Measurements from ENCODE around the gene A2M. TPM values are rescaled to one million over a fixed set of nuclear protein-coding genes. Genes with fewer than 3 reads are reported as not detected.

Gene A2M
- total and polyA plus RNA-seq, 9 of the 15 experiments (the other 6 are each of a cell fraction or from before 2014, with no cell fraction given): 0.08 to 2.3 TPM; not detected in 7

- TF ChIP-seq ZBTB8A (IDR thresholded peaks at IDR 0.05; ENCODE audit: partially characterized antibody): no peak
Measured at GRCh38 chr12:9079082-9079481, 36.6 kb downstream of the A2M start (continued).

- ATAC-seq: no peak
- in situ Hi-C loops (cut with MboI) (no loop called here), intact Hi-C loops (cut with micrococcal nuclease) (no loop called here)
- Histone ChIP-seq H3K36me3 (ENCODE audit: control insufficient read depth, insufficient read depth, low read length) (no peaks in the 10 kb centered on the region), H3K9ac (ENCODE audit: insufficient read depth in 1 of 2, low read depth in 2 of 2, low read length in 2 of 2) (no peak overlapping the region), H3K9me3 (replicated peaks; ENCODE audit: control insufficient read depth, insufficient read depth, low read depth, low read length) (no peaks in the 10 kb centered on the region), H3K9me1 (ENCODE audit: control insufficient read depth, insufficient read depth, low read length) (no peaks in the 10 kb centered on the region), H4K20me1 (replicated peaks; ENCODE audit: control insufficient read depth, insufficient read depth, low read length) (no peaks in the 10 kb centered on the region), H3K4me3 (no peak overlapping the region), H3K4me1 (replicated peaks in 1 of 2; ENCODE audit: control insufficient read depth in 2 of 2, insufficient read depth in 2 of 2, low read length in 2 of 2) (no peaks in the 10 kb centered on the region), H3K27ac (ENCODE audit: extremely low read depth, low read depth, low read length) (no peak overlapping the region), H2AFZ (ENCODE audit: low read depth, low read length) (no peak overlapping the region), H3K79me2 (ENCODE audit: control insufficient read depth, insufficient read depth, low read length) (no peaks in the 10 kb centered on the region), H3K4me2 (ENCODE audit: insufficient read depth, low read length) (no peak overlapping the region), H3K27me3 (ENCODE audit: control insufficient read depth in 2 of 2, insufficient read depth in 2 of 2, low read length in 2 of 2) (no peaks in the 10 kb centered on the region)
- ChIA-PET CTCF (ENCODE audit: low intra/inter-chr PET ratio) (no interaction called here), POLR2A (no interaction called here)
- no peak for TF ChIP-seq SMARCB1 (IDR thresholded peaks at IDR 0.05; ENCODE audit: insufficient read length, low read depth)
- no peak for TF ChIP-seq TAF7 (tag; IDR thresholded peaks at IDR 0.05)
- TF ChIP-seq, protein P1, sequence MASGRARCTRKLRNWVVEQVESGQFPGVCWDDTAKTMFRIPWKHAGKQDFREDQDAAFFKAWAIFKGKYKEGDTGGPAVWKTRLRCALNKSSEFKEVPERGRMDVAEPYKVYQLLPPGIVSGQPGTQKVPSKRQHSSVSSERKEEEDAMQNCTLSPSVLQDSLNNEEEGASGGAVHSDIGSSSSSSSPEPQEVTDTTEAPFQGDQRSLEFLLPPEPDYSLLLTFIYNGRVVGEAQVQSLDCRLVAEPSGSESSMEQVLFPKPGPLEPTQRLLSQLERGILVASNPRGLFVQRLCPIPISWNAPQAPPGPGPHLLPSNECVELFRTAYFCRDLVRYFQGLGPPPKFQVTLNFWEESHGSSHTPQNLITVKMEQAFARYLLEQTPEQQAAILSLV (tag; IDR thresholded peaks at IDR 0.05): no peak
- TF ChIP-seq ARID1B (IDR thresholded peaks at IDR 0.05): no peak
- TF ChIP-seq E2F1 (CRISPR knock-in tag; IDR thresholded peaks at IDR 0.05): no peak
- TF ChIP-seq, protein P2, sequence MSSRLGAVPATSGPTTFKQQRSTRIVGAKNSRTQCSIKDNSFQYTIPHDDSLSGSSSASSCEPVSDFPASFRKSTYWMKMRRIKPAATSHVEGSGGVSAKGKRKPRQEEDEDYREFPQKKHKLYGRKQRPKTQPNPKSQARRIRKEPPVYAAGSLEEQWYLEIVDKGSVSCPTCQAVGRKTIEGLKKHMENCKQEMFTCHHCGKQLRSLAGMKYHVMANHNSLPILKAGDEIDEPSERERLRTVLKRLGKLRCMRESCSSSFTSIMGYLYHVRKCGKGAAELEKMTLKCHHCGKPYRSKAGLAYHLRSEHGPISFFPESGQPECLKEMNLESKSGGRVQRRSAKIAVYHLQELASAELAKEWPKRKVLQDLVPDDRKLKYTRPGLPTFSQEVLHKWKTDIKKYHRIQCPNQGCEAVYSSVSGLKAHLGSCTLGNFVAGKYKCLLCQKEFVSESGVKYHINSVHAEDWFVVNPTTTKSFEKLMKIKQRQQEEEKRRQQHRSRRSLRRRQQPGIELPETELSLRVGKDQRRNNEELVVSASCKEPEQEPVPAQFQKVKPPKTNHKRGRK (tag; IDR thresholded peaks at IDR 0.05): no peak
- FAIRE-seq: no peak
- WGBS (ENCODE audit: insufficient coverage, low coverage, missing lambda C conversion rate): 0% methylated on average over 5 of the region's 5 CpGs
- DNase-seq (ENCODE audit: extremely low read depth in 1 of 4, low spot score in 3 of 4): no peak
- no TSS peak for BruUV-seq (replicated peaks)
Measured at GRCh38 chr12:9077152-9078031, 38.3 kb downstream of the A2M start.

All from K562 (cell line).